Keratinocyte (primary cell): ENCODE results near the gene EXO5. TPM values are rescaled to one million over a fixed set of nuclear protein-coding genes. Genes with fewer than 3 reads are reported as not detected.
"Not testable (repeated sequence)": the region's sequence is repeated elsewhere in the genome, so short reads cannot be mapped to it uniquely, and the experiment has no call there.

Source experiments
- DNase-seq: peaks from one replicate; pipeline ENCODE4 v3.0.0-alpha.2; 2011; ENCODE audit warnings: low read depth, missing footprints, low spot score
- FAIRE-seq: peaks from 2 replicates; lab custom pipeline; 2011; peaks lifted over from hg19 to GRCh38; lab: Jason Lieb, UNC
- H2AFZ ChIP-seq: 2 replicates; pipeline ENCODE4 v1.6.0; 2012; ENCODE audit warnings: low read length, control low read depth, inconsistent platforms; ENCODE audit not compliant: control insufficient read depth
- H3K27ac ChIP-seq: 2 replicates; pipeline ENCODE4 v1.5.1; 2011; ENCODE audit warnings: low read length; ENCODE audit not compliant: control insufficient read depth, insufficient read depth
- H3K27me3 ChIP-seq: 3 replicates; pipeline ENCODE4 v1.6.0; 2011; ENCODE audit warnings: low read length; ENCODE audit not compliant: control insufficient read depth, insufficient read depth; ENCODE audit errors: extremely low read depth
- H3K36me3 ChIP-seq, 2 experiments: 2 replicates in 1 of 2; 3 replicates in 1 of 2; pipeline ENCODE4 v1.5.1; 2011; ENCODE audit warnings: low read length in 2 of 2, mild to moderate bottlenecking in 1 of 2; ENCODE audit not compliant: control insufficient read depth in 2 of 2, insufficient read depth in 2 of 2; ENCODE audit errors: extremely low read depth in 1 of 2
- H3K4me1 ChIP-seq: 3 replicates; pipeline ENCODE4 v1.5.1; 2011; ENCODE audit warnings: low read length; ENCODE audit not compliant: control insufficient read depth, insufficient read depth; ENCODE audit errors: extremely low read depth
- H3K4me2 ChIP-seq: 3 replicates; pipeline ENCODE4 v1.6.0; 2011; ENCODE audit warnings: low read depth, low read length; ENCODE audit not compliant: control insufficient read depth, insufficient read depth; ENCODE audit errors: extremely low read depth
- H3K4me3 ChIP-seq, 3 experiments: fragments of 200-600 bp in 1 of 3; sonication (generic) in 1 of 3; 2 replicates in 2 of 3; 3 replicates in 1 of 3; pipeline ENCODE4 v1.5.1; 2011 to 2016; ENCODE audit warnings: low read length in 3 of 3, mild to moderate bottlenecking in 3 of 3, control low read depth in 2 of 3, inconsistent platforms in 1 of 3, low read depth in 1 of 3, mixed read lengths in 1 of 3, mixed run types in 1 of 3, moderate library complexity in 1 of 3; ENCODE audit not compliant: control insufficient read depth in 2 of 3, insufficient read depth in 2 of 3; ENCODE audit errors: extremely low read depth in 1 of 3
- H3K79me2 ChIP-seq: 2 replicates; pipeline ENCODE4 v1.6.0; 2012; ENCODE audit warnings: low read length; ENCODE audit not compliant: control insufficient read depth, insufficient read depth
- H3K9ac ChIP-seq: 3 replicates; pipeline ENCODE4 v1.6.0; 2011; ENCODE audit warnings: low read length; ENCODE audit not compliant: control insufficient read depth, insufficient read depth; ENCODE audit errors: extremely low read depth
- H3K9me1 ChIP-seq: 3 replicates; pipeline ENCODE4 v1.6.0; 2011; ENCODE audit warnings: low read length; ENCODE audit not compliant: control insufficient read depth, insufficient read depth; ENCODE audit errors: extremely low read depth
- H3K9me3 ChIP-seq: 2 replicates; pipeline ENCODE4 v1.5.1; 2012; ENCODE audit warnings: low read depth, low read length; ENCODE audit not compliant: control insufficient read depth
- H4K20me1 ChIP-seq: 3 replicates; pipeline ENCODE4 v1.6.0; 2011; ENCODE audit warnings: low read length; ENCODE audit not compliant: control insufficient read depth, insufficient read depth; ENCODE audit errors: extremely low read depth
- CTCF ChIP-seq, 3 experiments: IDR thresholded peaks in 1 of 3; conservative IDR thresholded peaks in 1 of 3; optimal IDR thresholded peaks in 1 of 3; 2 replicates in 2 of 3; 3 replicates in 1 of 3; pipeline versions ENCODE3 to v1.5.1; 2011; ENCODE audit warnings: low read length in 3 of 3, mild to moderate bottlenecking in 3 of 3, moderate library complexity in 2 of 3, control low read depth in 1 of 3, inconsistent platforms in 1 of 3; ENCODE audit not compliant: insufficient read depth in 2 of 3; ENCODE audit errors: extremely low read depth in 1 of 3
- EZH2 ChIP-seq: IDR thresholded peaks from one replicate; pipeline ENCODE4 v1.6.1; 2012; ENCODE audit warnings: inconsistent platforms, mild to moderate bottlenecking, low read length, moderate library complexity
- dilution Hi-C: fragments of 300-500 bp; cut with MboI; formaldehyde crosslinking; loops from one replicate; pipeline ENCODE4 v1.7.0; 2020; ENCODE audit warnings: low sequenced_read_pairs; ENCODE audit not compliant: extremely low pct_ligation_motif_present
- polyA plus RNA-seq, 5 experiments: library from polyadenylated mRNA; depleted of rRNA in 3 of 5; stranded (reverse) in 3 of 5; stranded (forward) in 1 of 5; unstranded in 1 of 5; fragments of >200 nt; gene quantifications; 1 replicate in 1 of 5; 2 replicates in 3 of 5; 3 replicates in 1 of 5; pipeline versions ENCODE4 v1.2.1 to v1.2.3, GENCODE V29; 2011 to 2012; ENCODE audit warnings: missing spikeins in 2 of 5, low read depth in 1 of 5, low replicate concordance in 1 of 5

EXO5 gene
- polyA plus RNA-seq, 1 donor (not counting 4 experiments of a cell fraction or from before 2014, with no cell fraction given) = 8.6 TPM

DNA sequence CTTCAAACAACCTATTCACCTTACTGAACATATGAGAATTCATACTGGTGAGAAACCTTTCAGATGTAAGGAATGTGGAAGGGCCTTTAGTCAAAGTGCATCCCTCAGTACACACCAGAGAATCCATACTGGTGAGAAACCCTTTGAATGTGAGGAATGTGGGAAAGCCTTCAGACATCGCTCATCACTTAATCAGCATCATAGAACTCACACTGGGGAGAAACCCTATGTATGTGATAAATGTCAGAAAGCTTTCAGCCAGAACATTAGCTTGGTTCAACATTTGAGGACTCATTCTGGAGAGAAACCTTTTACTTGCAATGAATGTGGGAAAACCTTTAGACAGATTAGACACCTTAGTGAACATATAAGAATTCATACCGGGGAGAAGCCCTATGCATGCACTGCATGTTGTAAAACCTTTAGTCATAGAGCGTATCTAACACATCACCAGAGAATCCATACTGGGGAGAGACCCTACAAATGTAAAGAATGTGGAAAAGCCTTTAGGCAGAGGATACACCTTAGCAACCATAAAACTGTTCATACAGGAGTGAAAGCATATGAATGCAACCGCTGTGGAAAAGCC, 13.2 kb upstream of the EXO5 start:
- H3K9me3 ChIP-seq = peaks cover 9% of the 10 kb centered on the region
- H3K27me3 ChIP-seq = no peaks in the 10 kb centered on the region
- H3K9ac ChIP-seq = no peak overlapping the region
- no peaks in the 10 kb centered on the region for H3K79me2 ChIP-seq
- H3K27ac ChIP-seq = no peak overlapping the region
- no peaks in the 10 kb centered on the region for H3K9me1 ChIP-seq
- no peak overlapping the region for H2AFZ ChIP-seq
- TF ChIP-seq EZH2 = no peak
- no peak for TF ChIP-seq CTCF (optimal IDR thresholded peaks at IDR 0.05 in 1 of 3, IDR thresholded peaks at IDR 0.05 in 1 of 3, conservative IDR thresholded peaks at IDR 0.05 in 1 of 3; ENCODE audit: extremely low read depth in 1 of 3, insufficient read depth in 2 of 3, low read length in 3 of 3)
- H4K20me1 ChIP-seq = no peaks in the 10 kb centered on the region
- DNase-seq = no peak
- H3K4me1 ChIP-seq = no peaks in the 10 kb centered on the region
- no peak overlapping the region for H3K4me3 ChIP-seq
- peaks cover 0 to 2% of the 10 kb centered on the region in 2 experiments for H3K36me3 ChIP-seq
- FAIRE-seq = no peak
- dilution Hi-C loops = no loop called here
- no peak overlapping the region for H3K4me2 ChIP-seq

GRCh38 chr1:40502651-40503050, 5.9 kb upstream of the EXO5 start:
- H3K9ac ChIP-seq, H4K20me1 ChIP-seq, FAIRE-seq, H3K4me1 ChIP-seq, H2AFZ ChIP-seq, H3K27ac ChIP-seq, H3K27me3 ChIP-seq, H3K9me3 ChIP-seq, dilution Hi-C loops, H3K4me3 ChIP-seq, H3K9me1 ChIP-seq, H3K36me3 ChIP-seq, H3K79me2 ChIP-seq, DNase-seq, H3K4me2 ChIP-seq: not testable (repeated sequence)

GRCh38 chr1:40507973-40508372, 594 bp upstream of the EXO5 start:
- Histone ChIP-seq H3K4me2 (peak overlapping the region; percentile 94), H4K20me1 (no peaks in the 10 kb centered on the region), H3K4me1 (peaks cover 8% of the 10 kb centered on the region), H3K9ac (peak overlapping the region; percentile 83), H3K9me3 (no peaks in the 10 kb centered on the region), H3K9me1 (no peaks in the 10 kb centered on the region), H3K36me3 (no peaks in the 10 kb centered on the region), H3K79me2 (no peaks in the 10 kb centered on the region), H3K4me3 (peak overlapping the region; percentile 59 to 89 (median 86)), H2AFZ (peak overlapping the region; percentile 97), H3K27ac (no peak overlapping the region), H3K27me3 (no peaks in the 10 kb centered on the region)
- TF ChIP-seq EZH2 (no peak), CTCF (optimal IDR thresholded peaks at IDR 0.05 in 1 of 3, IDR thresholded peaks at IDR 0.05 in 1 of 3, conservative IDR thresholded peaks at IDR 0.05 in 1 of 3; ENCODE audit: extremely low read depth in 1 of 3, insufficient read depth in 2 of 3, low read length in 3 of 3) (no peak)
- DNase-seq = no peak
- dilution Hi-C loops = no loop called here
- FAIRE-seq = no peak
